ENCODE results near the gene STN1. TPM values are rescaled to one million over a fixed set of nuclear protein-coding genes. Genes with fewer than 3 reads are reported as not detected.

The STN1 gene
- total and polyA plus RNA-seq, 9 of the 15 experiments (the other 6 are each of a cell fraction or from before 2014, with no cell fraction given) = 9.1 to 19.6 (median 13.8) TPM

- FAIRE-seq (no peak), ATAC-seq (no peak), DNase-seq (ENCODE audit: extremely low read depth in 1 of 4, low spot score in 3 of 4) (no peak)
- Histone ChIP-seq H3K4me1 (replicated peaks in 1 of 2; ENCODE audit: control insufficient read depth in 2 of 2, insufficient read depth in 2 of 2, low read length in 2 of 2) (no peaks in the 10 kb centered on the region; a peak in 1 of 5 replicates), H3K9me3 (replicated peaks; ENCODE audit: control insufficient read depth, insufficient read depth, low read depth, low read length) (no peaks in the 10 kb centered on the region), H3K79me2 (ENCODE audit: control insufficient read depth, insufficient read depth, low read length) (no peaks in the 10 kb centered on the region), H3K9ac (ENCODE audit: insufficient read depth in 1 of 2, low read depth in 2 of 2, low read length in 2 of 2) (no peak overlapping the region; a peak in 1 of 4 replicates), H4K20me1 (replicated peaks; ENCODE audit: control insufficient read depth, insufficient read depth, low read length) (no peaks in the 10 kb centered on the region), H3K27ac (ENCODE audit: extremely low read depth, low read depth, low read length) (no peak overlapping the region), H3K4me2 (ENCODE audit: insufficient read depth, low read length) (no peak overlapping the region), H3K27me3 (ENCODE audit: control insufficient read depth in 2 of 2, insufficient read depth in 2 of 2, low read length in 2 of 2) (no peaks in the 10 kb centered on the region), H3K36me3 (ENCODE audit: control insufficient read depth, insufficient read depth, low read length) (peaks cover 19% of the 10 kb centered on the region; the same call in 2 of the 3 replicates), H2AFZ (ENCODE audit: low read depth, low read length) (no peak overlapping the region), H3K9me1 (ENCODE audit: control insufficient read depth, insufficient read depth, low read length) (no peaks in the 10 kb centered on the region), H3K4me3 (no peak overlapping the region)
- in situ Hi-C loops (cut with MboI) = loop anchor here (10.0 kb wide), 1 partner anchor 307 kb away; no protein-coding TSS in a partner anchor
- BruUV-seq (replicated peaks) = no TSS peak
- TF ChIP-seq TFAM (CRISPR knock-in tag; conservative IDR thresholded peaks at IDR 0.05) (no peak), ZNF431 (CRISPR knock-in tag; IDR thresholded peaks at IDR 0.05) (no peak), TCFL5 (CRISPR knock-in tag; conservative IDR thresholded peaks at IDR 0.05) (no peak), KAT8 (IDR thresholded peaks at IDR 0.05; ENCODE audit: low read depth) (no peak), CBX2 (IDR thresholded peaks at IDR 0.05; ENCODE audit: insufficient read depth, low read length, poor library complexity, severe bottlenecking) (no peak)
- POLR2A ChIA-PET = no interaction called here
- 73% methylated on average over 5 of the region's 7 CpGs for WGBS (ENCODE audit: insufficient coverage, low coverage, missing lambda C conversion rate)
- intact Hi-C loops (cut with micrococcal nuclease) = no loop called here
- CTCF ChIA-PET (ENCODE audit: low intra/inter-chr PET ratio) = no interaction called here
Measured at GRCh38 chr10:103897241-103897774, 20.7 kb downstream of the STN1 start.

- 63% methylated on average over 5 of the region's 5 CpGs for WGBS (ENCODE audit: insufficient coverage, low coverage, missing lambda C conversion rate)
- ChIA-PET CTCF (ENCODE audit: low intra/inter-chr PET ratio) (no interaction called here), POLR2A (no interaction called here)
- H3K4me1 ChIP-seq (replicated peaks in 1 of 2; ENCODE audit: control insufficient read depth in 2 of 2, insufficient read depth in 2 of 2, low read length in 2 of 2) = no peaks in the 10 kb centered on the region; a peak in 1 of 5 replicates
- no peaks in the 10 kb centered on the region for H3K79me2 ChIP-seq (ENCODE audit: control insufficient read depth, insufficient read depth, low read length)
- no peak overlapping the region for H3K27ac ChIP-seq (ENCODE audit: extremely low read depth, low read depth, low read length)
- H3K4me3 ChIP-seq = no peak overlapping the region
- no peak overlapping the region for H2AFZ ChIP-seq (ENCODE audit: low read depth, low read length)
- H3K9me1 ChIP-seq (ENCODE audit: control insufficient read depth, insufficient read depth, low read length) = no peaks in the 10 kb centered on the region
- DNase-seq (ENCODE audit: extremely low read depth in 1 of 4, low spot score in 3 of 4) (no peak), FAIRE-seq (no peak), ATAC-seq (no peak)
- peaks cover 19% of the 10 kb centered on the region; the same call in 2 of the 3 replicates for H3K36me3 ChIP-seq (ENCODE audit: control insufficient read depth, insufficient read depth, low read length)
- no TSS peak for BruUV-seq (replicated peaks)
- H4K20me1 ChIP-seq (replicated peaks; ENCODE audit: control insufficient read depth, insufficient read depth, low read length) = no peaks in the 10 kb centered on the region
- no peaks in the 10 kb centered on the region for H3K27me3 ChIP-seq (ENCODE audit: control insufficient read depth in 2 of 2, insufficient read depth in 2 of 2, low read length in 2 of 2)
- intact Hi-C loops (cut with micrococcal nuclease) = no loop called here
- H3K9me3 ChIP-seq (replicated peaks; ENCODE audit: control insufficient read depth, insufficient read depth, low read depth, low read length) = no peaks in the 10 kb centered on the region
- in situ Hi-C loops (cut with MboI) = loop anchor here (10.0 kb wide), 1 partner anchor 309 kb away; no protein-coding TSS in a partner anchor
- no peak overlapping the region for H3K9ac ChIP-seq (ENCODE audit: insufficient read depth in 1 of 2, low read depth in 2 of 2, low read length in 2 of 2)
- no peak overlapping the region for H3K4me2 ChIP-seq (ENCODE audit: insufficient read depth, low read length)
- no peak for TF ChIP-seq HLTF (IDR thresholded peaks at IDR 0.05)
- TF ChIP-seq MAFF (IDR thresholded peaks at IDR 0.05; ENCODE audit: low read length) = no peak
- no peak for TF ChIP-seq ZNF449 (CRISPR knock-in tag; IDR thresholded peaks at IDR 0.05)
- TF ChIP-seq WHSC1 (IDR thresholded peaks at IDR 0.05; ENCODE audit: low read length) = no peak
- no peak for TF ChIP-seq RBM34 (IDR thresholded peaks at IDR 0.05; ENCODE audit: borderline replicate concordance, insufficient read depth, low read length)
- TF ChIP-seq ZNF655 (CRISPR knock-in tag; IDR thresholded peaks at IDR 0.05) = no peak
- TF ChIP-seq TRIM28 (IDR thresholded peaks at IDR 0.05) = no peak
- TF ChIP-seq CCAR2 (IDR thresholded peaks at IDR 0.05; ENCODE audit: low read depth, low read length) = no peak
Measured at GRCh38 chr10:103896225-103896624, 21.8 kb downstream of the STN1 start.

All from K562 (cell line).